Tibial nerve (tissue), 4 donors: ENCODE measurements around the gene GPR135.

Experiments
- EP300 ChIP-seq, 2 donors: sonication (generic); formaldehyde crosslinking; IDR thresholded peaks; one replicate each; pipeline ENCODE4 v1.6.1; 2017; ENCODE audit warnings: antibody characterized with exemption in 2 of 2, mild to moderate bottlenecking in 1 of 2
- POLR2A ChIP-seq, 2 donors: fragments of 450-650 bp; IDR thresholded peaks; one replicate each; pipeline ENCODE4 v1.6.1; 2017; ENCODE audit warnings: antibody characterized with exemption in 2 of 2, mild to moderate bottlenecking in 2 of 2, moderate library complexity in 2 of 2
- TF ChIP-seq, protein P1 (sequence below), 5 experiments: fragments of 200-600 bp in 3 of 5; fragments of 450-650 bp in 2 of 5; sonication (generic) in 3 of 5; IDR thresholded peaks; one replicate each; pipeline ENCODE4 v1.5.1; 2016 to 2019; ENCODE audit warnings: antibody characterized with exemption in 5 of 5, mild to moderate bottlenecking in 3 of 5, moderate library complexity in 2 of 5

DNA sequence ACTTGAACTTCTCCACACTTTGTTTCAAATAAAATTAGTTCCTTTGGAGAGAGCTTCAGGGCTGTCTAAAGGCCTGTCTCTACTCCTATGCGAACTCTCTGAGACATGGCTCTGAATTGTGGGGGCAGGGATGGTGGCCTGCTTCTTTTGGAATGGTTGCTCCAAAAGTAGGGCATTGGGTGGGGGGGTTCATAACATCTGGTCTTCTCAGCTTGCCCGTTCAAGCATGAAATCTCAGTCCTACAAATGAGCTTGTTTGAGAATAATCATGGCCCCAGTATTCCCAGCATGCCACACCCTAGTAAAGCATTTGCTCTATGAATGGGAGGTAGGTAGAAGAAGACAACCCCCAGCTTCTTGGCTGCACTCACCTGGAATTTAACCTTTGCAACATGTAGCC lies 6.7 kb downstream of the GPR135 start:
- TF ChIP-seq, protein P1, sequence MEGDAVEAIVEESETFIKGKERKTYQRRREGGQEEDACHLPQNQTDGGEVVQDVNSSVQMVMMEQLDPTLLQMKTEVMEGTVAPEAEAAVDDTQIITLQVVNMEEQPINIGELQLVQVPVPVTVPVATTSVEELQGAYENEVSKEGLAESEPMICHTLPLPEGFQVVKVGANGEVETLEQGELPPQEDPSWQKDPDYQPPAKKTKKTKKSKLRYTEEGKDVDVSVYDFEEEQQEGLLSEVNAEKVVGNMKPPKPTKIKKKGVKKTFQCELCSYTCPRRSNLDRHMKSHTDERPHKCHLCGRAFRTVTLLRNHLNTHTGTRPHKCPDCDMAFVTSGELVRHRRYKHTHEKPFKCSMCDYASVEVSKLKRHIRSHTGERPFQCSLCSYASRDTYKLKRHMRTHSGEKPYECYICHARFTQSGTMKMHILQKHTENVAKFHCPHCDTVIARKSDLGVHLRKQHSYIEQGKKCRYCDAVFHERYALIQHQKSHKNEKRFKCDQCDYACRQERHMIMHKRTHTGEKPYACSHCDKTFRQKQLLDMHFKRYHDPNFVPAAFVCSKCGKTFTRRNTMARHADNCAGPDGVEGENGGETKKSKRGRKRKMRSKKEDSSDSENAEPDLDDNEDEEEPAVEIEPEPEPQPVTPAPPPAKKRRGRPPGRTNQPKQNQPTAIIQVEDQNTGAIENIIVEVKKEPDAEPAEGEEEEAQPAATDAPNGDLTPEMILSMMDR (IDR thresholded peaks at IDR 0.05): no peak
- TF ChIP-seq EP300 (IDR thresholded peaks at IDR 0.05) (no peak), POLR2A (IDR thresholded peaks at IDR 0.05) (no peak)
